Pancreas (tissue), 10 donors: ENCODE data around the gene CYP4F8. TPM values are rescaled to one million over a fixed set of nuclear protein-coding genes. Genes with fewer than 3 reads are reported as not detected.
A peak's percentile ranks its signal among the peaks of the same experiment; 100 is the strongest.

ENCODE experiments used
- ATAC-seq, 4 donors: fragments of 200-7000 bp; cut with Tn5 transposase; one replicate each; pipeline versions ENCODE4 v1.8.0 to v1.9.1; 2020; ENCODE audit warnings: mild to moderate bottlenecking in 4 of 4, moderate library complexity in 4 of 4
- DNase-seq, 6 donors: peaks; one replicate each; pipeline ENCODE4 v3.0.0-alpha.2; 2020
- FAIRE-seq: peaks from 2 replicates; lab custom pipeline; 2012; peaks lifted over from hg19 to GRCh38; lab: Jason Lieb, UNC
- H3K27ac ChIP-seq, 4 donors: fragments of 200-600 bp; sonication (generic); 1 replicate in 3 of 4; 2 replicates in 1 of 4; pipeline versions ENCODE4 v1.5.0 to v1.8.0; 2020
- H3K27me3 ChIP-seq, 4 donors: fragments of 200-600 bp; one replicate each; pipeline ENCODE4 v1.8.0; 2021
- H3K36me3 ChIP-seq, 3 donors: fragments of 200-600 bp; sonication (generic) in 1 of 3; one replicate each; pipeline versions ENCODE4 v1.5.0 to v1.8.0; 2020 to 2021
- H3K4me1 ChIP-seq, 3 donors: fragments of 200-600 bp; one replicate each; pipeline ENCODE4 v1.8.0; 2021
- H3K4me3 ChIP-seq, 4 donors: fragments of 200-600 bp; sonication (generic) in 2 of 4; one replicate each; pipeline versions ENCODE4 v1.5.0 to v1.8.0; 2020 to 2021
- H3K9me3 ChIP-seq, 4 donors: fragments of 200-600 bp; one replicate each; pipeline ENCODE4 v1.8.0; 2021
- WGBS, 2 donors: extraction: QIAGEN DNeasy Blood & Tissue Kit; methylation state at CpG; one replicate each; pipeline ENCODE4 v1.1.7; 2013; 5-methylcytosine and 5-hydroxymethylcytosine counted together
- intact Hi-C, 3 donors: fragments of 100-400 bp; cut with DNase I; formaldehyde crosslinking; loops; one replicate each; pipeline versions ENCODE4 v1.11.1 to v1.14.2; 2022
- polyA plus RNA-seq, 2 donors: library from polyadenylated mRNA; stranded (reverse); fragments of 200-250 nt; gene quantifications; one replicate each; pipeline ENCODE4 v1.2.3, GENCODE V29; 2013
- total RNA-seq, 6 donors: library from RNA; stranded (reverse); fragmentation: NEBNext Ultra II Directional in 4 of 6; extraction: Animal tissue kit (Norgen Biotek cat#: 25700) in 4 of 6; gene quantifications; one replicate each; pipeline versions ENCODE4 v1.2.1 to v1.2.4, GENCODE V29; 2021 to 2023
- TF ChIP-seq, protein P1 (sequence below), 4 donors: fragments of 200-600 bp; sonication (generic) in 3 of 4; IDR thresholded peaks; one replicate each; pipeline versions ENCODE4 v1.5.0 to v1.8.0; 2021; ENCODE audit warnings: antibody characterized with exemption in 4 of 4
- donor health status: healthy with polysubstance abuse.
- donor health status: DM: no; HTN: no; CAD: no; lungs with moderate emphysema.
- donor health status: DM: no; HTN: no; CAD: no.
- donor health status: control.
- donor health status: control.
- donor health status: Bipolar disorder and iron deficiency.
- donor health status: DM: yes; HTN: yes; CAD: no.
- donor health status: DM: no; HTN: no; CAD: no.
- donor health status: DM: no; HTN: no; CAD: no.
- donor health status: DM: yes; HTN: yes; CAD: no.

CYP4F8 gene
- total and polyA plus RNA-seq, 8 donors, result not detected

DNA sequence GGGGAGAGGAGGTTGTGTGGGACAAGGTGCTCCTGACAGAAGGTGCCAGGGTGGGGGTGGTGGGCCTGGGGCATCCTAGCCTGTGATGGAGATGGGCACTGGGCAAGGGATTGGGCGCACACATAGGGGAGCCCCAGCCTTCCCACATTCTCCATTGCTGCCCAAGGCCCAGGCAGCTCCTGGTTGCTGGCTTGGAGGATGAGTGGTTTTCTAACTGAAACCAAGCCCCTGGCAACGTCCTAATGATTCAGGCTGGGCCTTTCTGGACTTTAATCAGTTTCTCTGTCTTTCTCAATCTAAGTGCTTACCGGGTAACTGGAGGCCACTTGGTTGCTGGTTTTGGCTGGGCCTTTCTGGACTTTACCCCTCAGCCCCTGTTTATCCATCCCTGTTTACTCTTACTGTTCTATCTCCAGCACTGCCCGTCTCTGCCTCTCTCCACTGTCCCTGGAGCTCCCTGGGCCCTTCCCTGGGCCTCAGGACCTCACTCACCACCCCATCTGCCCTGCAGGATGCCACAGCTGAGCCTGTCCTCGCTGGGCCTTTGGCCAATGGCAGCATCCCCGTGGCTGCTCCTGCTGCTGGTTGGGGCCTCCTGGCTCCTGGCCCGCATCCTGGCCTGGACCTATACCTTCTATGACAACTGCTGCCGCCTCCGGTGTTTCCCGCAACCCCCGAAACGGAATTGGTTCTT lies 26.0 kb downstream of the CYP4F8 start:
- DNase-seq (no peak), FAIRE-seq (no peak), ATAC-seq (peak in 2 of 4 donors; percentile 37 to 59)
- no peaks in the 10 kb centered on the region for H3K36me3 ChIP-seq
- peak overlapping the region in 1 of 4 donors; percentile 4 for H3K27ac ChIP-seq
- H3K27me3 ChIP-seq, result no peaks in the 10 kb centered on the region
- TF ChIP-seq, protein P1, sequence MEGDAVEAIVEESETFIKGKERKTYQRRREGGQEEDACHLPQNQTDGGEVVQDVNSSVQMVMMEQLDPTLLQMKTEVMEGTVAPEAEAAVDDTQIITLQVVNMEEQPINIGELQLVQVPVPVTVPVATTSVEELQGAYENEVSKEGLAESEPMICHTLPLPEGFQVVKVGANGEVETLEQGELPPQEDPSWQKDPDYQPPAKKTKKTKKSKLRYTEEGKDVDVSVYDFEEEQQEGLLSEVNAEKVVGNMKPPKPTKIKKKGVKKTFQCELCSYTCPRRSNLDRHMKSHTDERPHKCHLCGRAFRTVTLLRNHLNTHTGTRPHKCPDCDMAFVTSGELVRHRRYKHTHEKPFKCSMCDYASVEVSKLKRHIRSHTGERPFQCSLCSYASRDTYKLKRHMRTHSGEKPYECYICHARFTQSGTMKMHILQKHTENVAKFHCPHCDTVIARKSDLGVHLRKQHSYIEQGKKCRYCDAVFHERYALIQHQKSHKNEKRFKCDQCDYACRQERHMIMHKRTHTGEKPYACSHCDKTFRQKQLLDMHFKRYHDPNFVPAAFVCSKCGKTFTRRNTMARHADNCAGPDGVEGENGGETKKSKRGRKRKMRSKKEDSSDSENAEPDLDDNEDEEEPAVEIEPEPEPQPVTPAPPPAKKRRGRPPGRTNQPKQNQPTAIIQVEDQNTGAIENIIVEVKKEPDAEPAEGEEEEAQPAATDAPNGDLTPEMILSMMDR (IDR thresholded peaks at IDR 0.05), result no peak
- intact Hi-C loops, result no loop called here
- no peaks in the 10 kb centered on the region for H3K4me1 ChIP-seq
- no peak overlapping the region for H3K4me3 ChIP-seq
- 65 to 72% methylated on average over 12 of the region's 12 CpGs for WGBS, 2 donors
- no peaks in the 10 kb centered on the region for H3K9me3 ChIP-seq

DNA sequence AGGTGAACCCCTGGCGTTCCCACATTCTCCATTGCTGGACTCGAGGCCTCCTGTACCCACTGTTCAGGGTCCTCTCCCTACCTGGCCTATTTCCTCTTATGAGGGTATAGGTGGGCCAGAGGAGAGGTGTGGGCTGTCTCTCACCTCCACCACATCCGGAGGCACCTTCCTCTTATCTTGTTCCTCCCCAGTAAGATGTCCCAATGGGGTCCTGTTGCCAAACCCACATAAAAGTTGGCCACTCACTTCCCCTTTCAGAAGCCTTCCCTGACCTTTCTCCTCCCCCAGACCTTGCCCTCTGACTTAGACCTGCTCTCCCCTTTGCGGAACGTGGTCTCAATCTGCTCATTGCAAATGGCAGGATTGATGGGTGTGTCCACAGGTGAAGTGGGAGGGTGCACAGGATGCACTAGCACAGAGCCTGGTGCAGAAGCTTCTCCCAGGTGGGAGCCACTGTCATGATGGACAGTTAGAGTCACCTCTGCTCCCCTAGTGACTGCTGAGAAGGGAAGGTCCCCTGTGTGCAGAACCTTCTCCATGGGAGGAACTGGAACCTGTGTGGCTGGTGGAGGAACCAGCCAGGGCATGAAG lies 27.0 kb downstream of the CYP4F8 start:
- H3K4me3 ChIP-seq, result no peak overlapping the region
- no peaks in the 10 kb centered on the region for H3K4me1 ChIP-seq
- H3K27ac ChIP-seq, result no peak overlapping the region
- TF ChIP-seq, protein P1 (IDR thresholded peaks at IDR 0.05), result no peak
- H3K36me3 ChIP-seq, result no peaks in the 10 kb centered on the region
- ATAC-seq (no peak), FAIRE-seq (no peak), DNase-seq (no peak)
- intact Hi-C loops, result no loop called here
- WGBS, 2 donors, result 77 to 86% methylated on average over 5 of the region's 5 CpGs
- no peaks in the 10 kb centered on the region for H3K9me3 ChIP-seq
- no peaks in the 10 kb centered on the region for H3K27me3 ChIP-seq

DNA sequence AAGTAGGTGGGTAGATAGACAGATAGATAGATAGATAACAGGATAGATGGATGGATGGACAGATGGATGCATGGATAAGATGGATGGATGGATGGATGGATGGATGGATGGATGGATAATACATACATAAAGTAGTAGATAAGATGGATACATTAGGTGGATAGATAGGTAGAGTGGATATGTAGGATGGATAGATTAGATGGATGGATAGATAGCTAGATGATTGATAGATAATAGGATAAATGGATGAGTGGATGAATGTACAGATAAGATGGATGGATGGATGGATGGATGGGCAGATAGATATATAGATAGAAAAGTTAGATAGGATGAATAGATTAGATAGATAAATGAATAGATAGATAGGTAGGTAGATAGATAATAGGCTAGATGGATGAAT lies 27.8 kb downstream of the CYP4F8 start:
- Histone ChIP-seq H3K4me3 (no peak overlapping the region), H3K27ac (no peak overlapping the region), H3K36me3 (no peaks in the 10 kb centered on the region), H3K9me3 (no peaks in the 10 kb centered on the region), H3K4me1 (no peaks in the 10 kb centered on the region), H3K27me3 (no peaks in the 10 kb centered on the region)
- ATAC-seq (no peak), DNase-seq (no peak), FAIRE-seq (no peak)
- intact Hi-C loops, result no loop called here
- TF ChIP-seq, protein P1 (IDR thresholded peaks at IDR 0.05), result no peak

DNA sequence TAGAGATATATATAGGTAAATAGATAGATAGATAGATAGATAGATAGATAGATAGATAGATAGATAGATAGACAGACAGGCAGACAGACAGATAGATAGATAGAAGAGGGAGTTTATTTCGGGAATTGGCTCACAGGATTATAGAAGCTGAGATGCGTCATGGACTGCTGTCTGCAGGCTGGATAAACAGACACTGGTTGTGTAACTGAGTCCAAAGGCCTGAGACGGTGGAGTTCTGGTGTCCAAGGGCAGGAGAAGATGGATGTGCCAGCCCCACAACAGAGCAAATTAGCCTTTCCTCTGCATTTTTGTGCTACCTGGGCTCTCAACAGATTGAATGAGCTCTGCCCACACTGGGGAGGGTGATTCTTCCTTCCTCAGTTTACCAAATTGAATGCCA lies 28.4 kb downstream of the CYP4F8 start:
- TF ChIP-seq, protein P1 (IDR thresholded peaks at IDR 0.05), result no peak
- WGBS, 2 donors, result 66 to 80% methylated on average over 3 of the region's 3 CpGs
- Histone ChIP-seq H3K4me3 (no peak overlapping the region), H3K27ac (no peak overlapping the region), H3K4me1 (no peaks in the 10 kb centered on the region), H3K36me3 (no peaks in the 10 kb centered on the region), H3K9me3 (no peaks in the 10 kb centered on the region), H3K27me3 (no peaks in the 10 kb centered on the region)
- FAIRE-seq (no peak), ATAC-seq (no peak), DNase-seq (no peak)
- intact Hi-C loops, result no loop called here
